H1 (cell line): ENCODE results near the gene TSHR. TPM values are rescaled to one million over a fixed set of nuclear protein-coding genes. Genes with fewer than 3 reads are reported as not detected.

ENCODE experiments used
- CBX5 ChIP-seq: fragments of 300-800, 300-1000 bp; sonication (generic); IDR thresholded peaks from 2 replicates; pipeline ENCODE4 v1.7.1; 2016; ENCODE audit warnings: antibody characterized with exemption, low read length, low read depth
- HDAC6 ChIP-seq: IDR thresholded peaks from one replicate; pipeline ENCODE4 v1.7.1; 2012; ENCODE audit warnings: low read depth, mild to moderate bottlenecking, inconsistent platforms, low read length, moderate library complexity
- SRF ChIP-seq: IDR thresholded peaks from 2 replicates; pipeline ENCODE4 v1.6.1; 2011; ENCODE audit warnings: mild to moderate bottlenecking, low read depth, low read length, moderate library complexity
- polyA plus RNA-seq, 7 experiments: library from polyadenylated mRNA; depleted of rRNA in 3 of 7; stranded (reverse) in 5 of 7; unstranded in 2 of 7; fragments of >200 nt in 5 of 7; fragments of 200-250 nt in 2 of 7; gene quantifications; 1 replicate in 5 of 7; 2 replicates in 1 of 7; 4 replicates in 1 of 7; pipeline versions ENCODE4 v1.2.1 to v1.2.3, GENCODE V29; 2011 to 2013; ENCODE audit warnings: missing spikeins in 2 of 7, mixed read lengths in 2 of 7
- total RNA-seq: library from RNA; stranded (reverse); fragmentation: NEBNext Ultra II Directional; extraction: Animal tissue kit (Norgen Biotek cat#: 25700); gene quantifications from 2 replicates; pipeline ENCODE4 v1.2.1, GENCODE V29; 2021
- TF ChIP-seq, protein P1 (sequence below): IDR thresholded peaks from 2 replicates; pipeline ENCODE4 v1.6.1; 2012; ENCODE audit warnings: inconsistent platforms

TSHR gene
- total and polyA plus RNA-seq, 2 of the 8 experiments (the other 6 are each of a cell fraction or from before 2014, with no cell fraction given) = 0.27 TPM; not detected in 1

DNA sequence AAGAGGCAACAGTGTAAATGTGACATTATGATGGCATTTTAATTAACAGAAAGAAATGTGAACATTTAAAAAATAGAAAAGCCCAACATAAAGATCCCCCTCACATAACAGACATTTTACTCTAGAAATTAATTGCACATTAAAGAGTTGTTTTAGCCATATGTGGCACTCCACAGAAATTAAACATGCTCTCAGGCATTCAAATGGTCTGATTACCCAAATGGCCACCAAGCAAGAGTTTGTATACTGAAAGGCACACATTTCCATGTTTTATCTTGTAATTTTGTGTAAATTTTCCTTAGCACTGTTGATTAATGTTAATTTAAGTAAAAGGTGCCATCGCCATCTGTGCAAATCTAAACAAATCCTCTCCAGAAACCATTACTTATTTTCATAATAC is 221.8 kb downstream of the TSHR start (continued):
- TF ChIP-seq SRF (no peak), HDAC6 (no peak), CBX5 (no peak)
- TF ChIP-seq, protein P1, sequence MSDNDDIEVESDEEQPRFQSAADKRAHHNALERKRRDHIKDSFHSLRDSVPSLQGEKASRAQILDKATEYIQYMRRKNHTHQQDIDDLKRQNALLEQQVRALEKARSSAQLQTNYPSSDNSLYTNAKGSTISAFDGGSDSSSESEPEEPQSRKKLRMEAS = no peak
